Heart left ventricle (tissue), 13 donors: ENCODE data around the gene RAB7B.

ENCODE experiments used
- POLR2A ChIP-seq, 2 donors: fragments of 450-650 bp; IDR thresholded peaks; one replicate each; pipeline ENCODE4 v1.6.1; 2017; ENCODE audit warnings: antibody characterized with exemption in 2 of 2, mild to moderate bottlenecking in 2 of 2, moderate library complexity in 2 of 2
- TF ChIP-seq, protein P1 (sequence below), 12 donors: fragments of 200-600 bp; sonication (generic) in 4 of 12; IDR thresholded peaks; one replicate each; pipeline versions ENCODE4 v1.5.0 to v1.8.0; 2018 to 2022; ENCODE audit warnings: antibody characterized with exemption in 12 of 12, mild to moderate bottlenecking in 5 of 12
- donor health status: ischemic (EF 13 %, LVEDD 7.1; RV severe dilation, severe dysfunction).
- donor health status: DM: no; HTN: yes; CAD: no.
- donor health status: DM: no; HTN: no; CAD: no.
- donor health status: ischemic (EF 25% LVEDD 6.9; RV normal size, moderate dysfunction).
- donor health status: ischemic (EF 25% LVEDD 5.7; RV mildly dilated, moderate dysfunction).
- donor health status: ischemic (EF 35%, LVEDD 5.7; RV mildly dilated, moderate dysfunction).
- donor health status: nonischemic (EF 11% LVEDD 7.7; RV severe dilation, severe dysfunction).
- donor health status: DM: yes; HTN: yes; CAD: no.
- donor health status: PGD.
- donor health status: ischemic (EF 29% LVEDD 5.4; RV normal size, mild dysfunction).
- donor health status: nonischemic (EF 23%, LVEDD 6.1; RV moderate dilation, normal function).

GRCh38 chr1:205972081-205972480, 31.1 kb downstream of the RAB7B start:
- TF ChIP-seq, protein P1, sequence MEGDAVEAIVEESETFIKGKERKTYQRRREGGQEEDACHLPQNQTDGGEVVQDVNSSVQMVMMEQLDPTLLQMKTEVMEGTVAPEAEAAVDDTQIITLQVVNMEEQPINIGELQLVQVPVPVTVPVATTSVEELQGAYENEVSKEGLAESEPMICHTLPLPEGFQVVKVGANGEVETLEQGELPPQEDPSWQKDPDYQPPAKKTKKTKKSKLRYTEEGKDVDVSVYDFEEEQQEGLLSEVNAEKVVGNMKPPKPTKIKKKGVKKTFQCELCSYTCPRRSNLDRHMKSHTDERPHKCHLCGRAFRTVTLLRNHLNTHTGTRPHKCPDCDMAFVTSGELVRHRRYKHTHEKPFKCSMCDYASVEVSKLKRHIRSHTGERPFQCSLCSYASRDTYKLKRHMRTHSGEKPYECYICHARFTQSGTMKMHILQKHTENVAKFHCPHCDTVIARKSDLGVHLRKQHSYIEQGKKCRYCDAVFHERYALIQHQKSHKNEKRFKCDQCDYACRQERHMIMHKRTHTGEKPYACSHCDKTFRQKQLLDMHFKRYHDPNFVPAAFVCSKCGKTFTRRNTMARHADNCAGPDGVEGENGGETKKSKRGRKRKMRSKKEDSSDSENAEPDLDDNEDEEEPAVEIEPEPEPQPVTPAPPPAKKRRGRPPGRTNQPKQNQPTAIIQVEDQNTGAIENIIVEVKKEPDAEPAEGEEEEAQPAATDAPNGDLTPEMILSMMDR (IDR thresholded peaks at IDR 0.05), result no peak
- no peak for TF ChIP-seq POLR2A (IDR thresholded peaks at IDR 0.05)
